GM18505 (cell line): Measurements from ENCODE around the gene EIF4G1.
"Not testable (repeated sequence)": the region's sequence is repeated elsewhere in the genome, so short reads cannot be mapped to it uniquely, and the experiment has no call there.

ENCODE experiments used
- ATAC-seq: cut with Tn5 transposase; IDR thresholded peaks from one replicate; pipeline ENCODE4 v1.9.1; 2021; ENCODE audit not compliant: unreplicated experiment
- POLR2A ChIP-seq: IDR thresholded peaks from 4 replicates; pipeline ENCODE4 v1.6.1; 2011; ENCODE audit warnings: borderline replicate concordance; ENCODE audit not compliant: insufficient read depth, insufficient read length; ENCODE audit errors: extremely low read depth

EIF4G1 gene

GRCh38 chr3:184314363-184314699 is at the start of gene EIF4G1:
Gene EIF4G1, plus strand, starts transcription at chr3:184314606. Its CDS starts 1,191 bp downstream, at chr3:184315797.
- ATAC-seq: peak; percentile 87
- peak; percentile 87 for TF ChIP-seq POLR2A

- ATAC-seq: not testable (repeated sequence)
These were observed 47.2 kb upstream of the EIF4G1 start for GRCh38 chr3:184267249-184267648.

- ATAC-seq: no peak
- TF ChIP-seq POLR2A: no peak
These were observed 42.1 kb upstream of the EIF4G1 start for GRCh38 chr3:184272269-184272668.

- ATAC-seq: no peak
- TF ChIP-seq POLR2A: no peak
These were observed 39.1 kb upstream of the EIF4G1 start for GRCh38 chr3:184275381-184275701.

GRCh38 chr3:184275961-184276910 is 38.2 kb upstream of the EIF4G1 start, which contains the start of gene ECE2:
Gene ECE2, plus strand, starts transcription at chr3:184276022. Its CDS starts 132 bp downstream, at chr3:184276154.
- no peak for ATAC-seq
- no peak for TF ChIP-seq POLR2A

- no peak for TF ChIP-seq POLR2A
- ATAC-seq: no peak
These were observed 37.0 kb upstream of the EIF4G1 start for GRCh38 chr3:184277366-184277765.

GRCh38 chr3:184282941-184283340 is 31.5 kb upstream of the EIF4G1 start:
- no peak for ATAC-seq
- no peak for TF ChIP-seq POLR2A

- no peak for TF ChIP-seq POLR2A
- ATAC-seq: no peak
These were observed 30.7 kb upstream of the EIF4G1 start for GRCh38 chr3:184283681-184284080.

- TF ChIP-seq POLR2A: no peak
- ATAC-seq: no peak
These were observed 29.7 kb upstream of the EIF4G1 start for GRCh38 chr3:184284696-184285095.

GRCh38 chr3:184289426-184289938 is 24.9 kb upstream of the EIF4G1 start:
- no peak for TF ChIP-seq POLR2A
- no peak for ATAC-seq

- TF ChIP-seq POLR2A: no peak
- ATAC-seq: no peak
These were observed 24.1 kb upstream of the EIF4G1 start for GRCh38 chr3:184290331-184290730.

- no peak for TF ChIP-seq POLR2A
- ATAC-seq: no peak
These were observed 23.2 kb upstream of the EIF4G1 start for GRCh38 chr3:184291044-184291737.

GRCh38 chr3:184291738-184292445 is 22.5 kb upstream of the EIF4G1 start:
- TF ChIP-seq POLR2A: no peak
- ATAC-seq: no peak

- no peak for ATAC-seq
- no peak for TF ChIP-seq POLR2A
These were observed 18.6 kb upstream of the EIF4G1 start for GRCh38 chr3:184295771-184296170.

- TF ChIP-seq POLR2A: no peak
- no peak for ATAC-seq
These were observed 17.8 kb upstream of the EIF4G1 start for GRCh38 chr3:184296616-184297015.
